Neural progenitor cell (in vitro differentiated cells): ENCODE results near the gene DDX59. TPM values are rescaled to one million over a fixed set of nuclear protein-coding genes. Genes with fewer than 3 reads are reported as not detected.

Experiments used
- DNase-seq: peaks from one replicate; pipeline ENCODE4 v3.0.0-alpha.2; 2016; ENCODE audit warnings: low spot score
- H2AFZ ChIP-seq: fragments of 200-600 bp; sonication (generic); replicated peaks from 2 replicates; pipeline ENCODE4 v1.6.1; 2016; ENCODE audit warnings: antibody characterized with exemption
- H3F3A ChIP-seq: fragments of 200-600 bp; sonication (generic); 2 replicates; pipeline ENCODE4 v1.6.1; 2016; ENCODE audit warnings: antibody characterized with exemption, low read depth
- H3K27ac ChIP-seq: fragments of 200-600 bp; sonication (generic); 2 replicates; pipeline ENCODE4 v1.5.1; 2016; ENCODE audit warnings: mild to moderate bottlenecking
- H3K27me3 ChIP-seq: fragments of 200-600 bp; sonication (generic); 2 replicates; pipeline ENCODE4 v1.6.1; 2016; ENCODE audit warnings: mild to moderate bottlenecking, moderate library complexity
- H3K36me3 ChIP-seq: fragments of 200-600 bp; sonication (generic); 2 replicates; pipeline ENCODE4 v1.5.1; 2016
- H3K4me1 ChIP-seq: fragments of 200-600 bp; sonication (generic); 2 replicates; pipeline ENCODE4 v1.6.1; 2016; ENCODE audit warnings: mixed run types
- H3K4me2 ChIP-seq: fragments of 200-600 bp; sonication (generic); 2 replicates; pipeline ENCODE4 v1.6.1; 2016
- H3K4me3 ChIP-seq: fragments of 200-600 bp; sonication (generic); 2 replicates; pipeline ENCODE4 v1.5.1; 2016
- H3K79me2 ChIP-seq: fragments of 200-600 bp; sonication (generic); 2 replicates; pipeline ENCODE4 v1.6.1; 2016; ENCODE audit warnings: low read depth
- H3K9ac ChIP-seq: fragments of 200-600 bp; sonication (generic); 2 replicates; pipeline ENCODE4 v1.6.1; 2016
- H3K9me3 ChIP-seq: fragments of 200-600 bp; sonication (generic); 2 replicates; pipeline ENCODE4 v1.5.1; 2016; ENCODE audit warnings: low read depth
- H4K20me1 ChIP-seq: fragments of 200-600 bp; sonication (generic); 2 replicates; pipeline ENCODE4 v1.6.1; 2016; ENCODE audit warnings: low read depth
- H3K27ac Mint-ChIP-seq: 3 replicates; pipeline ENCODE4 v1.8.0; 2021; ENCODE audit warnings: mixed read lengths
- H3K27me3 Mint-ChIP-seq: 2 replicates; pipeline ENCODE4 v1.8.0; 2022; ENCODE audit warnings: low read depth, mild to moderate bottlenecking, inconsistent platforms, moderate library complexity, mixed read lengths; ENCODE audit not compliant: insufficient read depth
- H3K36me3 Mint-ChIP-seq: 3 replicates; pipeline ENCODE4 v1.8.0; 2021; ENCODE audit warnings: mixed read lengths
- H3K4me1 Mint-ChIP-seq: 3 replicates; pipeline ENCODE4 v1.8.0; 2021; ENCODE audit warnings: mixed read lengths
- H3K4me3 Mint-ChIP-seq: 3 replicates; pipeline ENCODE4 v1.8.0; 2021; ENCODE audit warnings: mild to moderate bottlenecking, moderate library complexity, mixed read lengths
- H3K9me3 Mint-ChIP-seq: 3 replicates; pipeline ENCODE4 v1.8.0; 2020; ENCODE audit warnings: mixed read lengths
- CTCF ChIP-seq: fragments of 200-600 bp; sonication (generic); IDR thresholded peaks from 2 replicates; pipeline ENCODE4 v1.5.1; 2017; ENCODE audit warnings: antibody characterized with exemption, mild to moderate bottlenecking
- EZH2 ChIP-seq: fragments of 200-600 bp; sonication (generic); IDR thresholded peaks from 2 replicates; pipeline ENCODE4 v1.6.1; 2017; ENCODE audit warnings: antibody characterized with exemption, mild to moderate bottlenecking, moderate library complexity
- EZH2phosphoT487 ChIP-seq: fragments of 200-600 bp; sonication (generic); IDR thresholded peaks from 2 replicates; pipeline ENCODE4 v1.6.1; 2017; ENCODE audit warnings: antibody characterized with exemption
- total RNA-seq: library from RNA; depleted of rRNA; stranded (reverse); fragments of >200 nt; gene quantifications from 2 replicates; pipeline ENCODE4 v1.2.3, GENCODE V29; 2015; ENCODE audit warnings: low replicate concordance

DDX59 gene
- total RNA-seq, 1 donor from 2014 or later = 40.7 TPM

- no peak overlapping the region for H3K27ac Mint-ChIP-seq
- no peak overlapping the region for H2AFZ ChIP-seq
- no peaks in the 10 kb centered on the region for H3K4me1 ChIP-seq
- H3K9me3 ChIP-seq = no peaks in the 10 kb centered on the region
- H3K9me3 Mint-ChIP-seq = no peaks in the 10 kb centered on the region
- H3K9ac ChIP-seq = no peak overlapping the region
- no peaks in the 10 kb centered on the region for H3K79me2 ChIP-seq
- H3K4me3 ChIP-seq = no peak overlapping the region
- no peak for DNase-seq
- H3K36me3 Mint-ChIP-seq = no peaks in the 10 kb centered on the region
- peaks cover 13% of the 10 kb centered on the region for H3F3A ChIP-seq
- H3K27me3 Mint-ChIP-seq = peaks cover 2% of the 10 kb centered on the region
- no peaks in the 10 kb centered on the region for H3K27me3 ChIP-seq
- H3K4me2 ChIP-seq = no peak overlapping the region
- H4K20me1 ChIP-seq = no peaks in the 10 kb centered on the region
- TF ChIP-seq EZH2phosphoT487 (no peak), CTCF (no peak), EZH2 (no peak)
- no peak overlapping the region for H3K4me3 Mint-ChIP-seq
- H3K36me3 ChIP-seq = no peaks in the 10 kb centered on the region
- no peak overlapping the region for H3K27ac ChIP-seq
- peaks cover 13% of the 10 kb centered on the region for H3K4me1 Mint-ChIP-seq
Observed at GRCh38 chr1:200673952-200674823, 4.5 kb upstream of the DDX59 start.

- Histone ChIP-seq H3K27ac (no peak overlapping the region), H3K9ac (no peak overlapping the region), H3K4me2 (peak overlapping the region; percentile 82), H3K4me1 (peaks cover 8% of the 10 kb centered on the region), H3K27me3 (no peaks in the 10 kb centered on the region), H3K4me3 (no peak overlapping the region), H3K36me3 (no peaks in the 10 kb centered on the region), H4K20me1 (no peaks in the 10 kb centered on the region), H3K79me2 (peaks cover 26% of the 10 kb centered on the region), H3K9me3 (no peaks in the 10 kb centered on the region), H3F3A (peaks cover 17% of the 10 kb centered on the region), H2AFZ (no peak overlapping the region)
- H3K27ac Mint-ChIP-seq = no peak overlapping the region
- H3K4me1 Mint-ChIP-seq = peaks cover 21% of the 10 kb centered on the region
- no peak for TF ChIP-seq EZH2
- TF ChIP-seq EZH2phosphoT487 = no peak
- TF ChIP-seq CTCF = no peak
- DNase-seq = no peak
- no peaks in the 10 kb centered on the region for H3K9me3 Mint-ChIP-seq
- H3K27me3 Mint-ChIP-seq = peaks cover 3% of the 10 kb centered on the region
- peaks cover 6% of the 10 kb centered on the region for H3K36me3 Mint-ChIP-seq
- H3K4me3 Mint-ChIP-seq = peak overlapping the region; percentile 46
Observed at GRCh38 chr1:200671235-200671786, 1.6 kb upstream of the DDX59 start.

- Mint-ChIP-seq H3K4me1 (peaks cover 26% of the 10 kb centered on the region), H3K36me3 (peaks cover 14% of the 10 kb centered on the region), H3K27ac (peak overlapping the region; percentile 97), H3K27me3 (peaks cover 3% of the 10 kb centered on the region), H3K9me3 (no peaks in the 10 kb centered on the region), H3K4me3 (peak overlapping the region; percentile 96)
- H3K9me3 ChIP-seq = no peaks in the 10 kb centered on the region
- no peak for TF ChIP-seq EZH2phosphoT487
- no peak for TF ChIP-seq CTCF
- TF ChIP-seq EZH2 = no peak
- no peaks in the 10 kb centered on the region for H4K20me1 ChIP-seq
- peaks cover 34% of the 10 kb centered on the region for H3K79me2 ChIP-seq
- peaks cover 17% of the 10 kb centered on the region for H3F3A ChIP-seq
- peak overlapping the region; percentile 5 for H3K9ac ChIP-seq
- peak overlapping the region; percentile 60 for H3K4me3 ChIP-seq
- H3K36me3 ChIP-seq = no peaks in the 10 kb centered on the region
- DNase-seq = peak; percentile 36
- no peaks in the 10 kb centered on the region for H3K27me3 ChIP-seq
- peak overlapping the region; percentile 82 for H3K4me2 ChIP-seq
- no peak overlapping the region for H3K27ac ChIP-seq
- peaks cover 8% of the 10 kb centered on the region for H3K4me1 ChIP-seq
- H2AFZ ChIP-seq = peak overlapping the region; percentile 79
Observed at GRCh38 chr1:200670242-200671118, 773 bp upstream of the DDX59 start.
